IMR-90 (cell line): ENCODE results near the gene YKT6.

Experiments
- BHLHE40 ChIP-seq: fragments of 150-350 bp; IDR thresholded peaks from 2 replicates; pipeline ENCODE4 v1.6.1; 2016; ENCODE audit warnings: mild to moderate bottlenecking, low read depth, low read length
- FOS ChIP-seq: fragments of 150-350 bp; IDR thresholded peaks from 2 replicates; pipeline ENCODE4 v1.6.1; 2016; ENCODE audit warnings: low read depth, low read length
- MAFK ChIP-seq: IDR thresholded peaks from 2 replicates; pipeline ENCODE4 v1.6.1; 2012; ENCODE audit warnings: low read depth, low read length, improper control_type of control experiment
- MXI1 ChIP-seq: IDR thresholded peaks from 2 replicates; pipeline ENCODE4 v1.6.1; 2012; ENCODE audit warnings: low read depth, mild to moderate bottlenecking, low read length, moderate library complexity, borderline replicate concordance
- POLR2A ChIP-seq: IDR thresholded peaks from 2 replicates; pipeline ENCODE4 v1.6.1; 2012; ENCODE audit warnings: mild to moderate bottlenecking, low read depth, low read length
- RFX5 ChIP-seq: IDR thresholded peaks from 2 replicates; pipeline ENCODE4 v1.8.0; 2012; ENCODE audit warnings: low read depth, mild to moderate bottlenecking, low read length, moderate library complexity
- SMC3 ChIP-seq: fragments of 150-350 bp; IDR thresholded peaks from 2 replicates; pipeline ENCODE4 v1.6.1; 2016; ENCODE audit warnings: low read depth, mild to moderate bottlenecking, antibody characterized with exemption, low read length, moderate library complexity
- TF ChIP-seq, protein P1 (sequence below): conservative IDR thresholded peaks from 2 replicates; pipeline ENCODE4 v1.5.1; 2012; ENCODE audit warnings: mild to moderate bottlenecking, low read depth, low read length, improper control_type of control experiment

DNA sequence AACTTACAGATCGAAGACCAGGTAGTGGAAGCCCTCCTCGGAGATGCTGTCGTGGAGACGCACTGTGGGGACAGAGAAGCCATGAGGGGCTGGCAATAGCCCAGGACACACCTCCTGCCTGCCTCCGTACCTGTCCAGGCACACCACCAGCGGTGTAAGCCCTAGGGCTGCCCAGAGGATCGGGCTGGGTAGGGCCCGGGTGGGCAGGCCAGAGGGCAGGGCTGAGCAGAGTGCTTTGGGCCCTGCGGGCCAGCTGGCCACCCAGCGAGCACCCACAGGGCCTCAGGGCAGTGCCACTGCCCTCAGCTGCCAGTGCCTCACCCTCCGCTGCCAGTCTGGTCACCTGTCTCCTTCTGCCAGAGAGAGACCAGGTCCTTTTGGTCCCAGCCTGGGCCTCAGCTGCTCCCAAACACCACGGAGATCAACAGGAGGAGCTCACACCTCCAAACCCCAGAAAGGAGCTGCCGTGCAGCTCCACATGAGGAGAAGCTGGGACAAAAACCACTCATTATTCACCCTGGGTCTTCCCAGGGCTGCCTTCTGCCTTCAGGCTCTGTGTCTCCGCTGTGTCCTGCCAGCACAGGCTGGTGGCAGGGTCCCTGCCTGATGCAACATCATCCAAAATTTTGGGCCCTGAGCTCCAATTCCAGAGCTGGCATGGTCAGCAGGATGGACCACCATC is 58.2 kb downstream of the YKT6 start:
- TF ChIP-seq, protein P1, sequence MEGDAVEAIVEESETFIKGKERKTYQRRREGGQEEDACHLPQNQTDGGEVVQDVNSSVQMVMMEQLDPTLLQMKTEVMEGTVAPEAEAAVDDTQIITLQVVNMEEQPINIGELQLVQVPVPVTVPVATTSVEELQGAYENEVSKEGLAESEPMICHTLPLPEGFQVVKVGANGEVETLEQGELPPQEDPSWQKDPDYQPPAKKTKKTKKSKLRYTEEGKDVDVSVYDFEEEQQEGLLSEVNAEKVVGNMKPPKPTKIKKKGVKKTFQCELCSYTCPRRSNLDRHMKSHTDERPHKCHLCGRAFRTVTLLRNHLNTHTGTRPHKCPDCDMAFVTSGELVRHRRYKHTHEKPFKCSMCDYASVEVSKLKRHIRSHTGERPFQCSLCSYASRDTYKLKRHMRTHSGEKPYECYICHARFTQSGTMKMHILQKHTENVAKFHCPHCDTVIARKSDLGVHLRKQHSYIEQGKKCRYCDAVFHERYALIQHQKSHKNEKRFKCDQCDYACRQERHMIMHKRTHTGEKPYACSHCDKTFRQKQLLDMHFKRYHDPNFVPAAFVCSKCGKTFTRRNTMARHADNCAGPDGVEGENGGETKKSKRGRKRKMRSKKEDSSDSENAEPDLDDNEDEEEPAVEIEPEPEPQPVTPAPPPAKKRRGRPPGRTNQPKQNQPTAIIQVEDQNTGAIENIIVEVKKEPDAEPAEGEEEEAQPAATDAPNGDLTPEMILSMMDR: no peak
- TF ChIP-seq POLR2A (no peak), BHLHE40 (no peak), SMC3 (no peak), RFX5 (no peak), FOS (no peak), MXI1 (no peak), MAFK (no peak)
